ENCODE results near the gene HOTAIR. TPM values are rescaled to one million over a fixed set of nuclear protein-coding genes. Genes with fewer than 3 reads are reported as not detected.

HOTAIR gene
- total RNA-seq, 1 experiment from 2014 or later: not detected

- DNase-seq (ENCODE audit: low spot score) (no peak), ATAC-seq (no peak)
- TF ChIP-seq, protein P1, sequence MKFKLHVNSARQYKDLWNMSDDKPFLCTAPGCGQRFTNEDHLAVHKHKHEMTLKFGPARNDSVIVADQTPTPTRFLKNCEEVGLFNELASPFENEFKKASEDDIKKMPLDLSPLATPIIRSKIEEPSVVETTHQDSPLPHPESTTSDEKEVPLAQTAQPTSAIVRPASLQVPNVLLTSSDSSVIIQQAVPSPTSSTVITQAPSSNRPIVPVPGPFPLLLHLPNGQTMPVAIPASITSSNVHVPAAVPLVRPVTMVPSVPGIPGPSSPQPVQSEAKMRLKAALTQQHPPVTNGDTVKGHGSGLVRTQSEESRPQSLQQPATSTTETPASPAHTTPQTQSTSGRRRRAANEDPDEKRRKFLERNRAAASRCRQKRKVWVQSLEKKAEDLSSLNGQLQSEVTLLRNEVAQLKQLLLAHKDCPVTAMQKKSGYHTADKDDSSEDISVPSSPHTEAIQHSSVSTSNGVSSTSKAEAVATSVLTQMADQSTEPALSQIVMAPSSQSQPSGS (CRISPR knock-in tag; IDR thresholded peaks at IDR 0.05; ENCODE audit: borderline replicate concordance, low read depth): no peak
- TF ChIP-seq ZNF425 (CRISPR knock-in tag; conservative IDR thresholded peaks at IDR 0.05): no peak
- TF ChIP-seq ELF4 (CRISPR knock-in tag; IDR thresholded peaks at IDR 0.05; ENCODE audit: low read depth): no peak
- TF ChIP-seq, protein P2, sequence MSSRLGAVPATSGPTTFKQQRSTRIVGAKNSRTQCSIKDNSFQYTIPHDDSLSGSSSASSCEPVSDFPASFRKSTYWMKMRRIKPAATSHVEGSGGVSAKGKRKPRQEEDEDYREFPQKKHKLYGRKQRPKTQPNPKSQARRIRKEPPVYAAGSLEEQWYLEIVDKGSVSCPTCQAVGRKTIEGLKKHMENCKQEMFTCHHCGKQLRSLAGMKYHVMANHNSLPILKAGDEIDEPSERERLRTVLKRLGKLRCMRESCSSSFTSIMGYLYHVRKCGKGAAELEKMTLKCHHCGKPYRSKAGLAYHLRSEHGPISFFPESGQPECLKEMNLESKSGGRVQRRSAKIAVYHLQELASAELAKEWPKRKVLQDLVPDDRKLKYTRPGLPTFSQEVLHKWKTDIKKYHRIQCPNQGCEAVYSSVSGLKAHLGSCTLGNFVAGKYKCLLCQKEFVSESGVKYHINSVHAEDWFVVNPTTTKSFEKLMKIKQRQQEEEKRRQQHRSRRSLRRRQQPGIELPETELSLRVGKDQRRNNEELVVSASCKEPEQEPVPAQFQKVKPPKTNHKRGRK (CRISPR knock-in tag; IDR thresholded peaks at IDR 0.05; ENCODE audit: borderline replicate concordance): no peak
- TF ChIP-seq CBFB (CRISPR knock-in tag; IDR thresholded peaks at IDR 0.05; ENCODE audit: low read depth): no peak
- TF ChIP-seq HMGA2 (CRISPR knock-in tag; IDR thresholded peaks at IDR 0.05): no peak
- TF ChIP-seq SP1 (CRISPR knock-in tag; conservative IDR thresholded peaks at IDR 0.05): no peak
- no peak for TF ChIP-seq NFATC4 (CRISPR knock-in tag; IDR thresholded peaks at IDR 0.05)
- no peak for TF ChIP-seq ATF1 (CRISPR knock-in tag; IDR thresholded peaks at IDR 0.05)
- no peak for TF ChIP-seq NFE2L1 (CRISPR knock-in tag; IDR thresholded peaks at IDR 0.05)
- TF ChIP-seq JAZF1 (CRISPR knock-in tag; IDR thresholded peaks at IDR 0.05): no peak
- TF ChIP-seq, protein P3, sequence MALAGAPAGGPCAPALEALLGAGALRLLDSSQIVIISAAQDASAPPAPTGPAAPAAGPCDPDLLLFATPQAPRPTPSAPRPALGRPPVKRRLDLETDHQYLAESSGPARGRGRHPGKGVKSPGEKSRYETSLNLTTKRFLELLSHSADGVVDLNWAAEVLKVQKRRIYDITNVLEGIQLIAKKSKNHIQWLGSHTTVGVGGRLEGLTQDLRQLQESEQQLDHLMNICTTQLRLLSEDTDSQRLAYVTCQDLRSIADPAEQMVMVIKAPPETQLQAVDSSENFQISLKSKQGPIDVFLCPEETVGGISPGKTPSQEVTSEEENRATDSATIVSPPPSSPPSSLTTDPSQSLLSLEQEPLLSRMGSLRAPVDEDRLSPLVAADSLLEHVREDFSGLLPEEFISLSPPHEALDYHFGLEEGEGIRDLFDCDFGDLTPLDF (CRISPR knock-in tag; IDR thresholded peaks at IDR 0.05): no peak
- TF ChIP-seq, protein P4, sequence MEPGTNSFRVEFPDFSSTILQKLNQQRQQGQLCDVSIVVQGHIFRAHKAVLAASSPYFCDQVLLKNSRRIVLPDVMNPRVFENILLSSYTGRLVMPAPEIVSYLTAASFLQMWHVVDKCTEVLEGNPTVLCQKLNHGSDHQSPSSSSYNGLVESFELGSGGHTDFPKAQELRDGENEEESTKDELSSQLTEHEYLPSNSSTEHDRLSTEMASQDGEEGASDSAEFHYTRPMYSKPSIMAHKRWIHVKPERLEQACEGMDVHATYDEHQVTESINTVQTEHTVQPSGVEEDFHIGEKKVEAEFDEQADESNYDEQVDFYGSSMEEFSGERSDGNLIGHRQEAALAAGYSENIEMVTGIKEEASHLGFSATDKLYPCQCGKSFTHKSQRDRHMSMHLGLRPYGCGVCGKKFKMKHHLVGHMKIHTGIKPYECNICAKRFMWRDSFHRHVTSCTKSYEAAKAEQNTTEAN (CRISPR knock-in tag; IDR thresholded peaks at IDR 0.05): no peak
- TF ChIP-seq, protein P5, sequence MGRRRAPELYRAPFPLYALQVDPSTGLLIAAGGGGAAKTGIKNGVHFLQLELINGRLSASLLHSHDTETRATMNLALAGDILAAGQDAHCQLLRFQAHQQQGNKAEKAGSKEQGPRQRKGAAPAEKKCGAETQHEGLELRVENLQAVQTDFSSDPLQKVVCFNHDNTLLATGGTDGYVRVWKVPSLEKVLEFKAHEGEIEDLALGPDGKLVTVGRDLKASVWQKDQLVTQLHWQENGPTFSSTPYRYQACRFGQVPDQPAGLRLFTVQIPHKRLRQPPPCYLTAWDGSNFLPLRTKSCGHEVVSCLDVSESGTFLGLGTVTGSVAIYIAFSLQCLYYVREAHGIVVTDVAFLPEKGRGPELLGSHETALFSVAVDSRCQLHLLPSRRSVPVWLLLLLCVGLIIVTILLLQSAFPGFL (CRISPR knock-in tag; IDR thresholded peaks at IDR 0.05; ENCODE audit: borderline replicate concordance): no peak
- no peak for TF ChIP-seq MXD4 (CRISPR knock-in tag; IDR thresholded peaks at IDR 0.05; ENCODE audit: borderline replicate concordance)
- TF ChIP-seq IRF2 (CRISPR knock-in tag; IDR thresholded peaks at IDR 0.05; ENCODE audit: borderline replicate concordance, low read depth): no peak
- Mint-ChIP-seq H3K36me3 (no peaks in the 10 kb centered on the region), H3K27ac (no peak overlapping the region), H3K9me3 (no peaks in the 10 kb centered on the region), H3K4me3 (no peak overlapping the region; the same call in 1 of the 2 replicates), H3K27me3 (ENCODE audit: low read depth) (peaks cover 100% of the 10 kb centered on the region), H3K4me1 (peaks cover 19% of the 10 kb centered on the region)
- CTCF ChIA-PET: interaction anchor here (1.0 to 1.5 kb wide), 7 partner anchors 8 to 213 kb away, joined by 3 to 6 read pairs (median 5); partner anchors contain the start of genes HOXC10 and HOXC13
- POLR2A ChIA-PET: interaction anchor here (0.9 kb wide), 1 partner anchor 30 kb away, joined by 3 read pairs; no protein-coding TSS in a partner anchor
Measured at GRCh38 chr12:53960187-53961024, 14.3 kb downstream of the HOTAIR start.

All from WTC11 (cell line).